CD14-positive monocyte (primary cell): Measurements from ENCODE around the gene SORD. TPM values are rescaled to one million over a fixed set of nuclear protein-coding genes. Genes with fewer than 3 reads are reported as not detected.

ENCODE experiments used
- DNase-seq, 3 donors: peaks; one replicate each; pipeline ENCODE4 v3.0.0-alpha.2; 2011 to 2022
- H2AFZ ChIP-seq: 2 replicates; pipeline ENCODE4 v1.6.0; 2012; ENCODE audit warnings: mild to moderate bottlenecking, low read depth, low read length, inconsistent platforms; ENCODE audit not compliant: insufficient read depth, poor library complexity, severe bottlenecking
- H3K27ac ChIP-seq, 2 donors: 1 replicate in 1 of 2; 2 replicates in 1 of 2; pipeline ENCODE4 v1.5.1; 2012 to 2013; ENCODE audit warnings: low read length in 2 of 2, control low read depth in 1 of 2, inconsistent platforms in 1 of 2, low read depth in 1 of 2, mild to moderate bottlenecking in 1 of 2
- H3K27me3 ChIP-seq, 2 donors: one replicate each; pipeline versions ENCODE4 v1.6.0 to v1.6.1; 2011 to 2013; ENCODE audit warnings: low read length in 2 of 2; ENCODE audit not compliant: control insufficient read depth in 2 of 2, insufficient read depth in 2 of 2
- H3K36me3 ChIP-seq, 2 donors: replicated peaks in 1 of 2; 1 replicate in 1 of 2; 2 replicates in 1 of 2; pipeline versions ENCODE4 v1.5.1 to v1.6.1; 2012 to 2013; ENCODE audit warnings: low read length in 2 of 2, control low read depth in 1 of 2, inconsistent platforms in 1 of 2, mild to moderate bottlenecking in 1 of 2; ENCODE audit not compliant: insufficient read depth in 2 of 2, control insufficient read depth in 1 of 2
- H3K4me1 ChIP-seq, 2 donors: 1 replicate in 1 of 2; 2 replicates in 1 of 2; pipeline versions ENCODE4 v1.5.1 to v1.6.1; 2012 to 2013; ENCODE audit warnings: low read length in 2 of 2, control low read depth in 1 of 2, inconsistent platforms in 1 of 2, mild to moderate bottlenecking in 1 of 2, moderate library complexity in 1 of 2; ENCODE audit not compliant: insufficient read depth in 2 of 2, control insufficient read depth in 1 of 2
- H3K4me2 ChIP-seq: replicated peaks from 2 replicates; pipeline ENCODE3; 2012; ENCODE audit warnings: low read length, moderate library complexity, mild to moderate bottlenecking; ENCODE audit not compliant: poor library complexity, severe bottlenecking; ENCODE audit errors: extremely low read depth
- H3K4me3 ChIP-seq, 3 experiments: fragments of 200-600 bp in 1 of 3; sonication (generic) in 1 of 3; replicated peaks in 1 of 3; 1 replicate in 2 of 3; 2 replicates in 1 of 3; pipeline ENCODE4 v1.5.1; 2011 to 2013; ENCODE audit warnings: low read length in 3 of 3, mild to moderate bottlenecking in 3 of 3, control low read depth in 2 of 3, low read depth in 2 of 3, inconsistent platforms in 1 of 3, moderate library complexity in 1 of 3
- H3K79me2 ChIP-seq: 2 replicates; pipeline ENCODE4 v1.6.0; 2012; ENCODE audit warnings: mild to moderate bottlenecking, control low read depth, inconsistent platforms, low read length, moderate library complexity; ENCODE audit not compliant: insufficient read depth
- H3K9ac ChIP-seq: 2 replicates; pipeline ENCODE4 v1.6.0; 2017; ENCODE audit warnings: low read length, mild to moderate bottlenecking; ENCODE audit not compliant: insufficient read depth, poor library complexity, severe bottlenecking
- H3K9me3 ChIP-seq, 2 donors: replicated peaks in 1 of 2; 1 replicate in 1 of 2; 2 replicates in 1 of 2; pipeline versions ENCODE4 v1.5.1 to v1.6.1; 2012 to 2013; ENCODE audit warnings: low read length in 2 of 2, control low read depth in 1 of 2; ENCODE audit not compliant: control insufficient read depth in 1 of 2, insufficient read depth in 1 of 2
- H4K20me1 ChIP-seq: 2 replicates; pipeline ENCODE4 v1.6.0; 2012; ENCODE audit warnings: mild to moderate bottlenecking, low read length, control low read depth, moderate library complexity; ENCODE audit not compliant: insufficient read depth
- H3K27ac Mint-ChIP-seq, 7 donors: one replicate each; pipeline ENCODE4 v1.8.0; 2020; ENCODE audit warnings: mild to moderate bottlenecking in 7 of 7, mixed read lengths in 7 of 7, moderate library complexity in 6 of 7, inconsistent platforms in 2 of 7
- H3K27me3 Mint-ChIP-seq, 3 donors: one replicate each; pipeline ENCODE4 v1.8.0; 2021 to 2022; ENCODE audit warnings: low read depth in 3 of 3, mild to moderate bottlenecking in 3 of 3, mixed read lengths in 3 of 3, moderate library complexity in 3 of 3, inconsistent platforms in 1 of 3
- H3K36me3 Mint-ChIP-seq, 2 donors: one replicate each; pipeline ENCODE4 v1.8.0; 2020; ENCODE audit warnings: mixed read lengths in 2 of 2, inconsistent platforms in 1 of 2, mild to moderate bottlenecking in 1 of 2
- H3K4me1 Mint-ChIP-seq: one replicate; pipeline ENCODE4 v1.8.0; 2020; ENCODE audit warnings: mild to moderate bottlenecking, mixed read lengths
- H3K4me3 Mint-ChIP-seq, 2 donors: one replicate each; pipeline ENCODE4 v1.8.0; 2020; ENCODE audit warnings: mild to moderate bottlenecking in 2 of 2, mixed read lengths in 2 of 2, moderate library complexity in 1 of 2
- H3K9me3 Mint-ChIP-seq, 7 donors: one replicate each; pipeline ENCODE4 v1.8.0; 2020 to 2022; ENCODE audit warnings: mixed read lengths in 7 of 7, mild to moderate bottlenecking in 6 of 7, moderate library complexity in 6 of 7, inconsistent platforms in 2 of 7
- WGBS: methylation state at CpG from one replicate; pipeline ENCODE4 v1.1.5; 2013; ENCODE audit warnings: missing lambda C conversion rate; ENCODE audit not compliant: insufficient coverage; 5-methylcytosine and 5-hydroxymethylcytosine counted together
- intact Hi-C, 2 donors: fragments of 100-400 bp; cut with micrococcal nuclease; formaldehyde crosslinking; loops; one replicate each; pipeline versions ENCODE4 v1.15.0 to v1.15.1; 2023
- polyA plus RNA-seq, 3 donors: library from polyadenylated mRNA; depleted of rRNA in 1 of 3; unstranded in 2 of 3; stranded (reverse) in 1 of 3; fragments of 300-500 nt in 2 of 3; fragments of >200 nt in 1 of 3; fragmentation: Illumina TruSeq in 2 of 3; gene quantifications; 1 replicate in 2 of 3; 2 replicates in 1 of 3; pipeline ENCODE4 v1.2.3, GENCODE V29; 2012 to 2021
- TF ChIP-seq, protein P1 (sequence below): fragments of 200-600 bp; IDR thresholded peaks from one replicate; pipeline ENCODE4 v1.8.0; 2022; ENCODE audit warnings: antibody characterized with exemption, mild to moderate bottlenecking

SORD gene
- polyA plus RNA-seq, 3 donors, result 17.9 to 22.6 (median 21.7) TPM

DNA sequence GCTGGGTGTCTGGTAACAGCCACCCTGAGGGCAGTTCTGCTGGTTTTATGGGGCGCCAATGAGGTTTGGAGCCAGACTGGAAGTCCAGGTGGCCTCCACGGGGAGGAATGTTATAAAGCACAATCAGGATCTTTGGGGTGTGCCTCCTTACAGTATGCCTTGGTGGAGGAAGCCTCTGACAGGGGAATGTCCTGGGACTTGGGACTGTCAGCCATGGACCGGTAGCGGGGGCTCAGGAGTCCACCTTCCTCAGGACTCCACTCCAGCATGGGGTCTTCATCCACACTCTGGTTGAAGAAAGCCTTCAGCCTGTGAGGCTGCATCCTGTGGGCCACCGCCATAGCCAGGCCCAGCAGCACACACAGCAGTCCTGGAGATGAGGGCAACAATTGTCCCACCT, 96.0 kb downstream of the SORD start:
- 100% methylated on average over 3 of the region's 5 CpGs for WGBS

GRCh38 chr15:45120081-45120972, 97.3 kb downstream of the SORD start:
- Histone ChIP-seq H3K36me3 (no peaks in the 10 kb centered on the region), H3K9me3 (peaks cover 0 to 22% of the 10 kb centered on the region in 2 donors), H3K79me2 (no peaks in the 10 kb centered on the region), H3K27ac (no peak overlapping the region), H2AFZ (no peak overlapping the region), H3K4me2 (no peak overlapping the region), H3K4me3 (no peak overlapping the region), H3K27me3 (peaks cover 25 to 34% of the 10 kb centered on the region in 2 donors), H3K9ac (no peak overlapping the region), H4K20me1 (no peaks in the 10 kb centered on the region), H3K4me1 (peaks cover 14 to 24% of the 10 kb centered on the region in 2 donors)
- TF ChIP-seq, protein P1, sequence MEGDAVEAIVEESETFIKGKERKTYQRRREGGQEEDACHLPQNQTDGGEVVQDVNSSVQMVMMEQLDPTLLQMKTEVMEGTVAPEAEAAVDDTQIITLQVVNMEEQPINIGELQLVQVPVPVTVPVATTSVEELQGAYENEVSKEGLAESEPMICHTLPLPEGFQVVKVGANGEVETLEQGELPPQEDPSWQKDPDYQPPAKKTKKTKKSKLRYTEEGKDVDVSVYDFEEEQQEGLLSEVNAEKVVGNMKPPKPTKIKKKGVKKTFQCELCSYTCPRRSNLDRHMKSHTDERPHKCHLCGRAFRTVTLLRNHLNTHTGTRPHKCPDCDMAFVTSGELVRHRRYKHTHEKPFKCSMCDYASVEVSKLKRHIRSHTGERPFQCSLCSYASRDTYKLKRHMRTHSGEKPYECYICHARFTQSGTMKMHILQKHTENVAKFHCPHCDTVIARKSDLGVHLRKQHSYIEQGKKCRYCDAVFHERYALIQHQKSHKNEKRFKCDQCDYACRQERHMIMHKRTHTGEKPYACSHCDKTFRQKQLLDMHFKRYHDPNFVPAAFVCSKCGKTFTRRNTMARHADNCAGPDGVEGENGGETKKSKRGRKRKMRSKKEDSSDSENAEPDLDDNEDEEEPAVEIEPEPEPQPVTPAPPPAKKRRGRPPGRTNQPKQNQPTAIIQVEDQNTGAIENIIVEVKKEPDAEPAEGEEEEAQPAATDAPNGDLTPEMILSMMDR, result no peak
- intact Hi-C loops, result loop anchor here in 1 of 2 donors (5.0 kb wide), 1 partner anchor 87 kb away; no protein-coding TSS in a partner anchor
- Mint-ChIP-seq H3K4me1 (peaks cover 25% of the 10 kb centered on the region), H3K27me3 (peaks cover 39 to 59% (median 53%) of the 10 kb centered on the region in 3 donors), H3K27ac (no peak overlapping the region), H3K36me3 (peaks cover 0 to 7% of the 10 kb centered on the region in 2 donors), H3K9me3 (peaks cover 0 to 12% (median 8%) of the 10 kb centered on the region in 7 donors), H3K4me3 (no peak overlapping the region)
- 96% methylated on average over 9 of the region's 10 CpGs for WGBS
- DNase-seq, result no peak

More for the DNA sequence above, 96.0 kb downstream of the SORD start:
- Mint-ChIP-seq H3K27ac (peak overlapping the region in 1 of 7 donors; percentile 5), H3K27me3 (peaks cover 42 to 62% (median 56%) of the 10 kb centered on the region in 3 donors), H3K4me1 (peaks cover 32% of the 10 kb centered on the region), H3K4me3 (no peak overlapping the region), H3K36me3 (peaks cover 0 to 9% of the 10 kb centered on the region in 2 donors), H3K9me3 (peaks cover 0 to 13% (median 9%) of the 10 kb centered on the region in 7 donors)
- peaks cover 5 to 35% of the 10 kb centered on the region in 2 donors for H3K9me3 ChIP-seq
- H3K27ac ChIP-seq, result no peak overlapping the region
- H3K4me1 ChIP-seq, result peaks cover 14 to 31% of the 10 kb centered on the region in 2 donors
- no peak overlapping the region for H3K4me3 ChIP-seq
- H2AFZ ChIP-seq, result no peak overlapping the region
- no peak overlapping the region for H3K9ac ChIP-seq
- peaks cover 38 to 46% of the 10 kb centered on the region in 2 donors for H3K27me3 ChIP-seq
- no peaks in the 10 kb centered on the region for H3K36me3 ChIP-seq
- DNase-seq, result no peak
- intact Hi-C loops, result no loop called here
- H3K4me2 ChIP-seq, result no peak overlapping the region
- TF ChIP-seq, protein P1, result no peak
- H3K79me2 ChIP-seq, result no peaks in the 10 kb centered on the region
- no peaks in the 10 kb centered on the region for H4K20me1 ChIP-seq
